GM23338 (cell line): Measurements from ENCODE around the gene EMC1. TPM values are rescaled to one million over a fixed set of nuclear protein-coding genes. Genes with fewer than 3 reads are reported as not detected.

Source experiments
- ATAC-seq: fragments of 200-7000 bp; cut with Tn5 transposase; 3 replicates; pipeline ENCODE4 v1.9.1; 2020
- DNase-seq: peaks from one replicate; pipeline ENCODE4 v3.0.0-alpha.2; 2015; ENCODE audit warnings: low spot score
- H2AFZ ChIP-seq: fragments of 200-600 bp; sonication (generic); 2 replicates; pipeline ENCODE4 v1.8.0; 2016; ENCODE audit warnings: antibody characterized with exemption, mild to moderate bottlenecking, moderate library complexity
- H3F3A ChIP-seq: fragments of 200-600 bp; sonication (generic); replicated peaks from 2 replicates; pipeline ENCODE4 v1.8.0; 2017; ENCODE audit warnings: antibody characterized with exemption, mixed run types, low read depth
- H3K27ac ChIP-seq: fragments of 200-600 bp; sonication (generic); 2 replicates; pipeline ENCODE4 v1.6.1; 2016; ENCODE audit warnings: low read depth
- H3K27me3 ChIP-seq: fragments of 200-600 bp; sonication (generic); 2 replicates; pipeline ENCODE4 v1.8.0; 2016; ENCODE audit warnings: mild to moderate bottlenecking, mixed run types, moderate library complexity; ENCODE audit not compliant: insufficient read depth
- H3K36me3 ChIP-seq: fragments of 200-600 bp; sonication (generic); 2 replicates; pipeline ENCODE4 v1.8.0; 2016; ENCODE audit warnings: mild to moderate bottlenecking; ENCODE audit not compliant: insufficient read depth
- H3K4me1 ChIP-seq: fragments of 200-600 bp; sonication (generic); 2 replicates; pipeline ENCODE4 v1.8.0; 2016; ENCODE audit warnings: mild to moderate bottlenecking, moderate library complexity; ENCODE audit not compliant: insufficient read depth
- H3K4me2 ChIP-seq: fragments of 200-600 bp; sonication (generic); 2 replicates; pipeline ENCODE4 v1.7.1; 2017; ENCODE audit warnings: mixed run types
- H3K4me3 ChIP-seq: fragments of 200-600 bp; sonication (generic); 2 replicates; pipeline ENCODE4 v1.6.1; 2016; ENCODE audit warnings: mixed run types
- H3K79me2 ChIP-seq: fragments of 200-600 bp; sonication (generic); replicated peaks from 2 replicates; pipeline ENCODE4 v1.8.0; 2017; ENCODE audit warnings: mild to moderate bottlenecking; ENCODE audit not compliant: insufficient read depth
- H3K9me2 ChIP-seq: fragments of 200-600 bp; sonication (generic); 2 replicates; pipeline ENCODE4 v1.8.0; 2017; ENCODE audit not compliant: insufficient read depth
- H4K20me1 ChIP-seq: fragments of 200-600 bp; sonication (generic); replicated peaks from 2 replicates; pipeline ENCODE4 v1.8.0; 2017; ENCODE audit warnings: mild to moderate bottlenecking; ENCODE audit not compliant: insufficient read depth
- H3K27ac Mint-ChIP-seq: 2 replicates; pipeline ENCODE4 v1.8.0; 2020; ENCODE audit warnings: inconsistent platforms, mild to moderate bottlenecking, moderate library complexity, mixed read lengths
- H3K27me3 Mint-ChIP-seq: 3 replicates; pipeline ENCODE4 v1.8.0; 2022; ENCODE audit warnings: low read depth, mild to moderate bottlenecking, moderate library complexity, mixed read lengths, inconsistent platforms; ENCODE audit not compliant: insufficient read depth, poor library complexity
- H3K36me3 Mint-ChIP-seq: 3 replicates; pipeline ENCODE4 v1.8.0; 2021; ENCODE audit warnings: low read depth, mild to moderate bottlenecking, inconsistent platforms, moderate library complexity, mixed read lengths
- H3K4me1 Mint-ChIP-seq: 3 replicates; pipeline ENCODE4 v1.8.0; 2020; ENCODE audit warnings: mild to moderate bottlenecking, inconsistent platforms, mixed read lengths
- H3K4me3 Mint-ChIP-seq: 3 replicates; pipeline ENCODE4 v1.8.0; 2021; ENCODE audit warnings: moderate library complexity, mild to moderate bottlenecking, inconsistent platforms, mixed read lengths
- H3K9me3 Mint-ChIP-seq: 3 replicates; pipeline ENCODE4 v1.8.0; 2020; ENCODE audit warnings: moderate library complexity, mild to moderate bottlenecking, inconsistent platforms, mixed read lengths
- EZH2phosphoT487 ChIP-seq: fragments of 200-600 bp; sonication (generic); IDR thresholded peaks from one replicate; pipeline ENCODE4 v1.8.1; 2018; ENCODE audit warnings: antibody characterized with exemption; ENCODE audit not compliant: unreplicated experiment
- polyA plus RNA-seq: library from polyadenylated mRNA; unstranded; fragments of >200 nt; fragmentation: Nextera tagmentation; extraction: Ambion mirVana; gene quantifications from 2 replicates; pipeline ENCODE4 v1.2.1, GENCODE V29; 2016
- total RNA-seq: library from RNA; depleted of rRNA; stranded (reverse); fragments of >200 nt; shearing (Covaris generic); gene quantifications from 2 replicates; pipeline ENCODE4 v1.2.3, GENCODE V29; 2014
- TF ChIP-seq, protein P1 (sequence below): IDR thresholded peaks from one replicate; pipeline ENCODE4 v1.6.1; 2018; ENCODE audit warnings: antibody characterized with exemption; ENCODE audit not compliant: unreplicated experiment
- TF ChIP-seq, protein P2 (sequence below), 2 experiments: fragments of 200-600 bp in 1 of 2; sonication (generic) in 1 of 2; conservative IDR thresholded peaks; 2 replicates each; pipeline versions ENCODE4 v1.5.1 to v1.6.1; 2016 to 2017; ENCODE audit warnings: antibody characterized with exemption in 2 of 2, low read depth in 2 of 2, mild to moderate bottlenecking in 2 of 2, moderate library complexity in 1 of 2
- TF ChIP-seq, protein P3 (sequence below): IDR thresholded peaks from 2 replicates; pipeline ENCODE4 v1.6.1; 2016; ENCODE audit warnings: antibody characterized with exemption

The EMC1 gene
- total and polyA plus RNA-seq, 2 experiments from 2014 or later = 17.6 to 53.0 TPM

DNA sequence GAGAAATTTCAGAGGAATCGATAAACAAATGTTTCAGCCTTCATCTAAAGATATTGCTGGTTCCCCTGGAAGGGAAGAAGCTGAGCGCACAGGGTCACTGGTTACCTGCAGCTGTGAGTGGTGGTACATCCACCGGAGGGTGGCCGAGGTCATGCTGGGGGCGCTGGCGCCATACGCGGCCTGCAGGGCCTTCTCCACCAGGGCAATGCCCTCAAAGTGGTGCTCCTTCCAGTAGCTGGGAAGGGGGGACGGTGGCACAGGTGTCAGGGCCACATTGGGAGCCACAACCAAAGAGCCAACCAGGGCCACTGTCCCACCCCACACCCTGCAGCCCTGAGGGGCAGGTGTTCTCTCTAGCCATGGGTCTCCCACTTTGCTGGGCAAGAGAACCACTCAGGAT is 32.6 kb upstream of the EMC1 start (continued):
- TF ChIP-seq, protein P1, sequence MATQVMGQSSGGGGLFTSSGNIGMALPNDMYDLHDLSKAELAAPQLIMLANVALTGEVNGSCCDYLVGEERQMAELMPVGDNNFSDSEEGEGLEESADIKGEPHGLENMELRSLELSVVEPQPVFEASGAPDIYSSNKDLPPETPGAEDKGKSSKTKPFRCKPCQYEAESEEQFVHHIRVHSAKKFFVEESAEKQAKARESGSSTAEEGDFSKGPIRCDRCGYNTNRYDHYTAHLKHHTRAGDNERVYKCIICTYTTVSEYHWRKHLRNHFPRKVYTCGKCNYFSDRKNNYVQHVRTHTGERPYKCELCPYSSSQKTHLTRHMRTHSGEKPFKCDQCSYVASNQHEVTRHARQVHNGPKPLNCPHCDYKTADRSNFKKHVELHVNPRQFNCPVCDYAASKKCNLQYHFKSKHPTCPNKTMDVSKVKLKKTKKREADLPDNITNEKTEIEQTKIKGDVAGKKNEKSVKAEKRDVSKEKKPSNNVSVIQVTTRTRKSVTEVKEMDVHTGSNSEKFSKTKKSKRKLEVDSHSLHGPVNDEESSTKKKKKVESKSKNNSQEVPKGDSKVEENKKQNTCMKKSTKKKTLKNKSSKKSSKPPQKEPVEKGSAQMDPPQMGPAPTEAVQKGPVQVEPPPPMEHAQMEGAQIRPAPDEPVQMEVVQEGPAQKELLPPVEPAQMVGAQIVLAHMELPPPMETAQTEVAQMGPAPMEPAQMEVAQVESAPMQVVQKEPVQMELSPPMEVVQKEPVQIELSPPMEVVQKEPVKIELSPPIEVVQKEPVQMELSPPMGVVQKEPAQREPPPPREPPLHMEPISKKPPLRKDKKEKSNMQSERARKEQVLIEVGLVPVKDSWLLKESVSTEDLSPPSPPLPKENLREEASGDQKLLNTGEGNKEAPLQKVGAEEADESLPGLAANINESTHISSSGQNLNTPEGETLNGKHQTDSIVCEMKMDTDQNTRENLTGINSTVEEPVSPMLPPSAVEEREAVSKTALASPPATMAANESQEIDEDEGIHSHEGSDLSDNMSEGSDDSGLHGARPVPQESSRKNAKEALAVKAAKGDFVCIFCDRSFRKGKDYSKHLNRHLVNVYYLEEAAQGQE = no peak
- TF ChIP-seq, protein P2, sequence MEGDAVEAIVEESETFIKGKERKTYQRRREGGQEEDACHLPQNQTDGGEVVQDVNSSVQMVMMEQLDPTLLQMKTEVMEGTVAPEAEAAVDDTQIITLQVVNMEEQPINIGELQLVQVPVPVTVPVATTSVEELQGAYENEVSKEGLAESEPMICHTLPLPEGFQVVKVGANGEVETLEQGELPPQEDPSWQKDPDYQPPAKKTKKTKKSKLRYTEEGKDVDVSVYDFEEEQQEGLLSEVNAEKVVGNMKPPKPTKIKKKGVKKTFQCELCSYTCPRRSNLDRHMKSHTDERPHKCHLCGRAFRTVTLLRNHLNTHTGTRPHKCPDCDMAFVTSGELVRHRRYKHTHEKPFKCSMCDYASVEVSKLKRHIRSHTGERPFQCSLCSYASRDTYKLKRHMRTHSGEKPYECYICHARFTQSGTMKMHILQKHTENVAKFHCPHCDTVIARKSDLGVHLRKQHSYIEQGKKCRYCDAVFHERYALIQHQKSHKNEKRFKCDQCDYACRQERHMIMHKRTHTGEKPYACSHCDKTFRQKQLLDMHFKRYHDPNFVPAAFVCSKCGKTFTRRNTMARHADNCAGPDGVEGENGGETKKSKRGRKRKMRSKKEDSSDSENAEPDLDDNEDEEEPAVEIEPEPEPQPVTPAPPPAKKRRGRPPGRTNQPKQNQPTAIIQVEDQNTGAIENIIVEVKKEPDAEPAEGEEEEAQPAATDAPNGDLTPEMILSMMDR (conservative IDR thresholded peaks at IDR 0.05; ENCODE audit: low read depth in 2 of 2) = no peak
- TF ChIP-seq EZH2phosphoT487 = no peak
- TF ChIP-seq, protein P3, sequence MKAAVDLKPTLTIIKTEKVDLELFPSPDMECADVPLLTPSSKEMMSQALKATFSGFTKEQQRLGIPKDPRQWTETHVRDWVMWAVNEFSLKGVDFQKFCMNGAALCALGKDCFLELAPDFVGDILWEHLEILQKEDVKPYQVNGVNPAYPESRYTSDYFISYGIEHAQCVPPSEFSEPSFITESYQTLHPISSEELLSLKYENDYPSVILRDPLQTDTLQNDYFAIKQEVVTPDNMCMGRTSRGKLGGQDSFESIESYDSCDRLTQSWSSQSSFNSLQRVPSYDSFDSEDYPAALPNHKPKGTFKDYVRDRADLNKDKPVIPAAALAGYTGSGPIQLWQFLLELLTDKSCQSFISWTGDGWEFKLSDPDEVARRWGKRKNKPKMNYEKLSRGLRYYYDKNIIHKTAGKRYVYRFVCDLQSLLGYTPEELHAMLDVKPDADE = no peak

DNA sequence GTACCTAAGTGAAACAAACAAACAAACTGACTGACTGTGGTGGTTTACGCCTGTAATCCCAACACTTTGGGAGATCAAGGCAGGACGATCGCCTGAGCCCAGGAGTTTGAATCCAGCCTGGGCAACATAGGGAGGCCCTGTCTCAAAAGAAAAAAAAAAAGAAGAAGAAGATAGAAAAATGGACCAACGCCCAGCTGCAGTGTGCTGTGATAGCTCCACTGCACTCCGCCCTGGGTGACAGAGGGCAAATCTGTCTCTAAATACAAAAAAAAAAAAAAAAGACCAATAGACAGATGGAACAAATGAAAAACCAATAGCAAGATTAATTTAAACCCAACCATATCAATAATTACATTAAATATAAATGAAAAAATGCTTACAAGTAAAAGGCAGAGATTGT is 23.3 kb upstream of the EMC1 start:
- H3K79me2 ChIP-seq = no peaks in the 10 kb centered on the region
- ATAC-seq (no peak), DNase-seq (no peak)
- Mint-ChIP-seq H3K27ac (no peak overlapping the region), H3K4me3 (peak overlapping the region; percentile 62), H3K9me3 (peaks cover 3% of the 10 kb centered on the region; the same call in 2 of the 3 replicates), H3K4me1 (peaks cover 3% of the 10 kb centered on the region; the same call in 1 of the 3 replicates), H3K27me3 (peaks cover 33% of the 10 kb centered on the region), H3K36me3 (peaks cover 2% of the 10 kb centered on the region; the same call in 2 of the 3 replicates)
- peak overlapping the region; percentile 51 for H3K4me3 ChIP-seq
- TF ChIP-seq, protein P1 = no peak
- H2AFZ ChIP-seq = peak overlapping the region; percentile 95
- 0 out of 2 replicates have a peak overlapping the region, but pooled peaks have one; percentile 76 for H3K4me2 ChIP-seq
- H4K20me1 ChIP-seq = no peaks in the 10 kb centered on the region
- no peaks in the 10 kb centered on the region for H3K4me1 ChIP-seq
- no peaks in the 10 kb centered on the region for H3K9me2 ChIP-seq
- no peak overlapping the region for H3K27ac ChIP-seq
- H3K27me3 ChIP-seq = peaks cover 34% of the 10 kb centered on the region
- H3K36me3 ChIP-seq = no peaks in the 10 kb centered on the region
- H3F3A ChIP-seq = no peaks in the 10 kb centered on the region
